IMR-90 (cell line): ENCODE data around the gene CEP68. TPM values are rescaled to one million over a fixed set of nuclear protein-coding genes. Genes with fewer than 3 reads are reported as not detected.
A peak's percentile ranks its signal among the peaks of the same experiment; 100 is the strongest.

ENCODE experiments used
- ATAC-seq: fragments of 200-7000 bp; cut with Tn5 transposase; 2 replicates; pipeline ENCODE4 v1.9.1; 2020; ENCODE audit warnings: low read depth, mild to moderate bottlenecking, moderate library complexity
- BruUV-seq: library from RNA; stranded (reverse); fragments of 400-500 nt; replicated peaks from 2 replicates; lab custom pipeline; 2021; lab: Mats Ljungman, UMichigan
- CTCF ChIA-PET: fragments of 300-600 bp; formaldehyde crosslinking; extraction: SDS; loops from one replicate; lab custom pipeline; 2021; ENCODE audit warnings: antibody characterized with exemption; lab: Yijun Ruan, JAX
- POLR2A ChIA-PET: fragments of 300-600 bp; sonication (Branson Sonifier 250); formaldehyde crosslinking; loops from one replicate; lab custom pipeline; 2022; ENCODE audit warnings: antibody characterized with exemption; ENCODE audit not compliant: unreplicated experiment; lab: Charles Lee
- DNase-seq: peaks from one replicate; pipeline ENCODE4 v3.0.0; 2013
- H2AFZ ChIP-seq: replicated peaks from 2 replicates; pipeline ENCODE3; 2013; ENCODE audit warnings: low read length, mild to moderate bottlenecking; ENCODE audit not compliant: poor library complexity
- H2AK5ac ChIP-seq: 2 replicates; pipeline ENCODE4 v1.6.1; 2013; ENCODE audit warnings: low read depth, low read length, inconsistent platforms
- H2AK9ac ChIP-seq: replicated peaks from 2 replicates; pipeline ENCODE3; 2013; ENCODE audit warnings: mild to moderate bottlenecking, low read depth, low read length, moderate library complexity; ENCODE audit not compliant: poor library complexity
- H2BK120ac ChIP-seq: 2 replicates; pipeline ENCODE4 v1.6.1; 2013; ENCODE audit warnings: low read depth, low read length, inconsistent platforms
- H2BK15ac ChIP-seq: 3 replicates; pipeline ENCODE4 v1.6.1; 2013; ENCODE audit warnings: low read depth, low read length, inconsistent platforms
- H2BK20ac ChIP-seq: 2 replicates; pipeline ENCODE4 v1.6.1; 2013; ENCODE audit warnings: low read depth, mild to moderate bottlenecking, inconsistent platforms, low read length, moderate library complexity
- H2BK5ac ChIP-seq: 2 replicates; pipeline ENCODE4 v1.6.1; 2013; ENCODE audit warnings: mild to moderate bottlenecking, low read depth, low read length, inconsistent platforms; ENCODE audit not compliant: poor library complexity, severe bottlenecking
- H3K14ac ChIP-seq: replicated peaks from 2 replicates; pipeline ENCODE4 v1.6.1; 2013; ENCODE audit warnings: low read depth, low read length, inconsistent platforms
- H3K18ac ChIP-seq: 2 replicates; pipeline ENCODE4 v1.6.1; 2013; ENCODE audit warnings: low read depth, low read length, control low read depth
- H3K23ac ChIP-seq: 2 replicates; pipeline ENCODE4 v1.6.1; 2013; ENCODE audit warnings: low read depth, low read length, inconsistent platforms
- H3K27ac ChIP-seq: 2 replicates; pipeline ENCODE4 v1.5.1; 2013; ENCODE audit warnings: mild to moderate bottlenecking, control low read depth, low read length; ENCODE audit not compliant: insufficient read depth
- H3K27me3 ChIP-seq: 2 replicates; pipeline ENCODE4 v1.6.1; 2013; ENCODE audit warnings: low read length; ENCODE audit not compliant: control insufficient read depth, insufficient read depth
- H3K36me3 ChIP-seq: 2 replicates; pipeline ENCODE4 v1.6.1; 2013; ENCODE audit warnings: low read length, mixed read lengths; ENCODE audit not compliant: control insufficient read depth, insufficient read depth
- H3K4ac ChIP-seq: 2 replicates; pipeline ENCODE4 v1.6.1; 2013; ENCODE audit warnings: low read depth, low read length, inconsistent platforms
- H3K4me1 ChIP-seq: 2 replicates; pipeline ENCODE4 v1.6.1; 2013; ENCODE audit warnings: low read length, mixed read lengths; ENCODE audit not compliant: control insufficient read depth, insufficient read depth
- H3K4me2 ChIP-seq: 2 replicates; pipeline ENCODE4 v1.6.1; 2013; ENCODE audit warnings: low read depth, mild to moderate bottlenecking, control low read depth, low read length, moderate library complexity
- H3K4me3 ChIP-seq: 2 replicates; pipeline ENCODE4 v1.5.1; 2013; ENCODE audit warnings: low read depth, mild to moderate bottlenecking, control low read depth, low read length, moderate library complexity; ENCODE audit not compliant: insufficient read depth
- H3K56ac ChIP-seq: 2 replicates; pipeline ENCODE4 v1.6.1; 2013; ENCODE audit warnings: low read length, inconsistent platforms; ENCODE audit not compliant: insufficient read depth; ENCODE audit errors: extremely low read depth
- H3K79me1 ChIP-seq, 2 experiments: 2 replicates each; pipeline ENCODE4 v1.6.1; 2013; ENCODE audit warnings: low read length in 2 of 2, inconsistent platforms in 1 of 2, low read depth in 1 of 2
- H3K9ac ChIP-seq: 2 replicates; pipeline ENCODE4 v1.6.1; 2013; ENCODE audit warnings: low read depth, low read length, control low read depth
- H3K9me1 ChIP-seq: 2 replicates; pipeline ENCODE4 v1.6.1; 2013; ENCODE audit warnings: low read length, inconsistent platforms; ENCODE audit not compliant: insufficient read depth
- H3K9me3 ChIP-seq: 2 replicates; pipeline ENCODE4 v1.6.1; 2013; ENCODE audit warnings: low read length; ENCODE audit not compliant: control insufficient read depth, insufficient read depth
- H4K20me1 ChIP-seq: 2 replicates; pipeline ENCODE4 v1.6.1; 2013; ENCODE audit warnings: low read length, inconsistent platforms; ENCODE audit not compliant: insufficient read depth
- H4K5ac ChIP-seq: 2 replicates; pipeline ENCODE4 v1.6.1; 2013; ENCODE audit warnings: mild to moderate bottlenecking, low read depth, low read length, control low read depth
- H4K8ac ChIP-seq, 2 experiments: 2 replicates each; pipeline ENCODE4 v1.6.1; 2013; ENCODE audit warnings: low read depth in 2 of 2, low read length in 2 of 2, control low read depth in 1 of 2, inconsistent platforms in 1 of 2
- H4K91ac ChIP-seq: 2 replicates; pipeline ENCODE4 v1.6.1; 2013; ENCODE audit warnings: low read depth, low read length, inconsistent platforms; ENCODE audit not compliant: insufficient read depth
- CEBPB ChIP-seq: IDR thresholded peaks from 2 replicates; pipeline ENCODE4 v1.6.1; 2012; ENCODE audit warnings: low read depth, low read length, improper control_type of control experiment
- FOS ChIP-seq: fragments of 150-350 bp; IDR thresholded peaks from 2 replicates; pipeline ENCODE4 v1.6.1; 2016; ENCODE audit warnings: low read depth, low read length
- MAZ ChIP-seq: IDR thresholded peaks from 2 replicates; pipeline ENCODE4 v1.6.1; 2012; ENCODE audit warnings: low read depth, mild to moderate bottlenecking, low read length, improper control_type of control experiment, moderate library complexity, borderline replicate concordance
- RAD21 ChIP-seq: IDR thresholded peaks from 2 replicates; pipeline ENCODE4 v1.6.1; 2012; ENCODE audit warnings: low read length, improper control_type of control experiment
- WGBS, 2 experiments: methylation state at CpG; one replicate each; pipeline versions ENCODE4 v1.1.5 to v1.1.7; 2013; ENCODE audit warnings: missing lambda C conversion rate in 2 of 2; ENCODE audit not compliant: insufficient read length in 1 of 2; ENCODE audit errors: extremely low coverage in 2 of 2; 5-methylcytosine and 5-hydroxymethylcytosine counted together
- dilution Hi-C: fragments of 300-500 bp; cut with HindIII; formaldehyde crosslinking; loops from one replicate; pipeline ENCODE4 v1.14.3; 2018; ENCODE audit warnings: low sequenced_read_pairs; ENCODE audit not compliant: unreplicated experiment
- in situ Hi-C: fragments of 300-500 bp; cut with MboI; formaldehyde crosslinking; loops from 3 replicates; pipeline ENCODE4 v1.14.3; 2019; ENCODE audit warnings: low sequenced_read_pairs, inconsistent platforms, mixed read lengths
- intact Hi-C: fragments of 100-400 bp; cut with micrococcal nuclease; formaldehyde crosslinking; loops from 2 replicates; pipeline ENCODE4 v1.10.0; 2022
- polyA plus RNA-seq, 3 experiments: library from polyadenylated mRNA; depleted of rRNA; stranded (reverse); fragments of >200 nt; gene quantifications; 2 replicates each; pipeline ENCODE4 v1.2.3, GENCODE V29; 2012; ENCODE audit warnings: low replicate concordance in 1 of 3
- total RNA-seq: library from RNA; depleted of rRNA; stranded (reverse); fragments of >200 nt; gene quantifications from 2 replicates; pipeline ENCODE4 v1.2.3, GENCODE V29; 2012; rRNA removed
- TF ChIP-seq, protein P1 (sequence below): fragments of 150-350 bp; IDR thresholded peaks from 2 replicates; pipeline ENCODE4 v1.6.1; 2016; ENCODE audit warnings: low read depth, mild to moderate bottlenecking, low read length, moderate library complexity, borderline replicate concordance
- TF ChIP-seq, protein P2 (sequence below): fragments of 150-350 bp; IDR thresholded peaks from 2 replicates; pipeline ENCODE4 v1.6.1; 2017; ENCODE audit warnings: mild to moderate bottlenecking, antibody characterized with exemption, low read length, low read depth

The CEP68 gene
- total and polyA plus RNA-seq, 2 of the 4 experiments (the other 2 are of a cell fraction), result 5.5 to 5.6 TPM

DNA sequence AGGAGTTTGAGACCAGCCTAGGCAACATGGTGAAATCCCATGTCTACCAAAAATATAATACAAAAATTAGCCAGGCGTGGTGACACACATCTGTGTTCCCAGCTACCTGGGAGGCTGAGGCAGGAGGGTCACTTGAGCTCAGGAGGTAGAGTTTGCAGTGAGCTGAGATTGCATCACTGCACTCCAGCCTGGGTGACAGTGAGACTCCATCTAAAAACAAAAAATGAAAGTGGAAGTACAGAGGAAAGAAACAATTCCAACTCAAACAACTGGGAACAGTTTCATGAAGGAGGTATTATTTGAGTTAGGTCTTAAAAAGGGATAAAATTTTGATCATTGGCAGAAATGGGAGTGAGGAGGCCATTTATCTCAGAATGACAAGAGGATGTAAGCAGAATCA lies 80.0 kb downstream of the CEP68 start:
- in situ Hi-C loops, result no loop called here
- Histone ChIP-seq H3K9me1 (peaks cover 5% of the 10 kb centered on the region; the same call in 1 of the 2 replicates), H4K8ac (no peak overlapping the region), H3K9ac (no peak overlapping the region), H3K23ac (no peak overlapping the region), H4K91ac (no peak overlapping the region), H2AK9ac (no peak overlapping the region), H3K4me2 (0 out of 2 replicates have a peak overlapping the region, but pooled peaks have one; percentile 65), H2BK20ac (no peak overlapping the region), H3K79me1 (no peaks in the 10 kb centered on the region), H2BK5ac (no peak overlapping the region), H3K27me3 (no peaks in the 10 kb centered on the region), H3K36me3 (no peaks in the 10 kb centered on the region), H3K56ac (no peak overlapping the region), H4K5ac (peak overlapping the region; percentile 9), H4K20me1 (no peaks in the 10 kb centered on the region), H3K18ac (no peak overlapping the region), H3K4me3 (no peak overlapping the region), H3K14ac (0 out of 2 replicates have a peak overlapping the region, but pooled peaks have one; percentile 25), H2BK120ac (no peak overlapping the region), H3K4ac (no peak overlapping the region), H3K9me3 (no peaks in the 10 kb centered on the region), H3K4me1 (peaks cover 4% of the 10 kb centered on the region), H2AFZ (no peak overlapping the region), H2BK15ac (no peak overlapping the region; the same call in 2 of the 3 replicates), H3K27ac (no peak overlapping the region), H2AK5ac (peak overlapping the region; percentile 27; the same call in 1 of the 2 replicates)
- BruUV-seq, result no TSS peak
- ChIA-PET POLR2A (no interaction called here), CTCF (no interaction called here)
- dilution Hi-C loops, result no loop called here
- ATAC-seq (peak; percentile 32; the same call in 1 of the 2 replicates), DNase-seq (no peak)
- intact Hi-C loops, result no loop called here
- peak; percentile 69 for TF ChIP-seq CEBPB
- TF ChIP-seq, protein P1, sequence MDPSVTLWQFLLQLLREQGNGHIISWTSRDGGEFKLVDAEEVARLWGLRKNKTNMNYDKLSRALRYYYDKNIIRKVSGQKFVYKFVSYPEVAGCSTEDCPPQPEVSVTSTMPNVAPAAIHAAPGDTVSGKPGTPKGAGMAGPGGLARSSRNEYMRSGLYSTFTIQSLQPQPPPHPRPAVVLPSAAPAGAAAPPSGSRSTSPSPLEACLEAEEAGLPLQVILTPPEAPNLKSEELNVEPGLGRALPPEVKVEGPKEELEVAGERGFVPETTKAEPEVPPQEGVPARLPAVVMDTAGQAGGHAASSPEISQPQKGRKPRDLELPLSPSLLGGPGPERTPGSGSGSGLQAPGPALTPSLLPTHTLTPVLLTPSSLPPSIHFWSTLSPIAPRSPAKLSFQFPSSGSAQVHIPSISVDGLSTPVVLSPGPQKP, result no peak
- TF ChIP-seq, protein P2, sequence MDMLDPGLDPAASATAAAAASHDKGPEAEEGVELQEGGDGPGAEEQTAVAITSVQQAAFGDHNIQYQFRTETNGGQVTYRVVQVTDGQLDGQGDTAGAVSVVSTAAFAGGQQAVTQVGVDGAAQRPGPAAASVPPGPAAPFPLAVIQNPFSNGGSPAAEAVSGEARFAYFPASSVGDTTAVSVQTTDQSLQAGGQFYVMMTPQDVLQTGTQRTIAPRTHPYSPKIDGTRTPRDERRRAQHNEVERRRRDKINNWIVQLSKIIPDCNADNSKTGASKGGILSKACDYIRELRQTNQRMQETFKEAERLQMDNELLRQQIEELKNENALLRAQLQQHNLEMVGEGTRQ, result no peak
- no peak for TF ChIP-seq MAZ
- TF ChIP-seq FOS, result no peak
- TF ChIP-seq RAD21, result no peak
- WGBS, 2 experiments, result no CpG with 5 or more reads among the region's 1 CpG

Other genes with a start within 250 kb of the CEP68 start
- 6.9 and 8.1 TPM in 2 replicates for gene SLC1A4, start 67.0 kb upstream of the CEP68 start, total RNA-seq
- 5.9 and 6.8 TPM in 2 replicates for gene SLC1A4, start 67.0 kb upstream of the CEP68 start, polyA plus RNA-seq (2012; rRNA removed)
- 114 and 127 TPM in 2 replicates for gene RAB1A, start 73.7 kb downstream of the CEP68 start, total RNA-seq
- gene RAB1A, start 73.7 kb downstream of the CEP68 start, polyA plus RNA-seq (2012; rRNA removed), result 152 and 169 TPM in 2 replicates
- 205 and 224 TPM in 2 replicates for gene ACTR2, start 171.4 kb downstream of the CEP68 start, total RNA-seq
- 98.9 and 141 TPM in 2 replicates for gene ACTR2, start 171.4 kb downstream of the CEP68 start, polyA plus RNA-seq (2012; rRNA removed)